ENCODE measurements around the gene PLCG2.

GRCh38 chr16:81746566-81746965 lies 32.5 kb upstream of the PLCG2 start:
- no peak for TF ChIP-seq CTCF (IDR thresholded peaks at IDR 0.05; ENCODE audit: low read depth, low read length)
- TF ChIP-seq POLR2A (IDR thresholded peaks at IDR 0.05; ENCODE audit: extremely low read depth, insufficient read length): no peak
- no peak for TF ChIP-seq MYC (IDR thresholded peaks at IDR 0.05; ENCODE audit: low read depth, low read length)
- no peak for TF ChIP-seq MAX (IDR thresholded peaks at IDR 0.05; ENCODE audit: low read depth, low read length)

Data from NB4 (cell line).